ENCODE results near the gene TSR3.
A peak's percentile ranks its signal among the peaks of the same experiment; 100 is the strongest.

The TSR3 gene

GRCh38 chr16:1327619-1327947 lies 24.1 kb downstream of the TSR3 start:
- intact Hi-C loops (cut with DNase I), result no loop called here
- DNase-seq, result no peak

- intact Hi-C loops (cut with DNase I), result no loop called here
Observed at GRCh38 chr16:1326946-1327618, 24.6 kb downstream of the TSR3 start.

GRCh38 chr16:1326391-1326790 lies 25.3 kb downstream of the TSR3 start:
- DNase-seq, result no peak
- intact Hi-C loops (cut with DNase I), result no loop called here

More at GRCh38 chr16:1326946-1327618, 24.6 kb downstream of the TSR3 start:
- DNase-seq, result no peak

- DNase-seq, result no peak
- intact Hi-C loops (cut with DNase I), result no loop called here
Observed at GRCh38 chr16:1325673-1326371, 25.9 kb downstream of the TSR3 start.

- no peak for DNase-seq
- intact Hi-C loops (cut with DNase I), result no loop called here
Observed at GRCh38 chr16:1325261-1325660, 26.4 kb downstream of the TSR3 start.

- no peak for DNase-seq
- intact Hi-C loops (cut with DNase I), result no loop called here
Observed at GRCh38 chr16:1324286-1324826, 27.3 kb downstream of the TSR3 start.

GRCh38 chr16:1323296-1324239 lies 28.1 kb downstream of the TSR3 start:
- peak; percentile 46 to 95 (median 66) for DNase-seq
- intact Hi-C loops (cut with DNase I), result no loop called here

- DNase-seq, result no peak
- intact Hi-C loops (cut with DNase I), result no loop called here
Observed at GRCh38 chr16:1322407-1322806, 29.3 kb downstream of the TSR3 start.

- intact Hi-C loops (cut with DNase I), result no loop called here
Observed at GRCh38 chr16:1320658-1321240, 30.9 kb downstream of the TSR3 start.

GRCh38 chr16:1320097-1320496 lies 31.6 kb downstream of the TSR3 start:
- intact Hi-C loops (cut with DNase I), result no loop called here
- DNase-seq, result no peak

More at GRCh38 chr16:1320658-1321240, 30.9 kb downstream of the TSR3 start:
- DNase-seq, result no peak

GRCh38 chr16:1319041-1319440 lies 32.6 kb downstream of the TSR3 start:
- DNase-seq, result no peak
- intact Hi-C loops (cut with DNase I), result no loop called here

GRCh38 chr16:1318268-1318545 lies 33.5 kb downstream of the TSR3 start:
- no peak for DNase-seq
- intact Hi-C loops (cut with DNase I), result no loop called here

GRCh38 chr16:1317479-1318267 lies 34.0 kb downstream of the TSR3 start:
- DNase-seq, result no peak
- intact Hi-C loops (cut with DNase I), result no loop called here

GRCh38 chr16:1316033-1316405 lies 35.7 kb downstream of the TSR3 start:
- intact Hi-C loops (cut with DNase I), result no loop called here
- no peak for DNase-seq

GRCh38 chr16:1315081-1316032 lies 36.3 kb downstream of the TSR3 start:
- peak in 1 of 10 donors; percentile 77 for DNase-seq

GRCh38 chr16:1314399-1315068 lies 37.1 kb downstream of the TSR3 start:
- intact Hi-C loops (cut with DNase I), result no loop called here
- DNase-seq, result peak in 1 of 10 donors; percentile 73

More at GRCh38 chr16:1315081-1316032, 36.3 kb downstream of the TSR3 start:
- intact Hi-C loops (cut with DNase I), result no loop called here

GRCh38 chr16:1313721-1314369 lies 37.8 kb downstream of the TSR3 start:
- intact Hi-C loops (cut with DNase I), result no loop called here
- DNase-seq, result peak in 1 of 10 donors; percentile 77

- DNase-seq, result peak in 1 of 10 donors; percentile 82
- intact Hi-C loops (cut with DNase I), result no loop called here
Observed at GRCh38 chr16:1312903-1313302, 38.8 kb downstream of the TSR3 start.

All from posterior cingulate gyrus (tissue), 11 donors.